ENCODE results near the gene RAB38.
A peak's percentile ranks its signal among the peaks of the same experiment; 100 is the strongest.

The RAB38 gene

DNA sequence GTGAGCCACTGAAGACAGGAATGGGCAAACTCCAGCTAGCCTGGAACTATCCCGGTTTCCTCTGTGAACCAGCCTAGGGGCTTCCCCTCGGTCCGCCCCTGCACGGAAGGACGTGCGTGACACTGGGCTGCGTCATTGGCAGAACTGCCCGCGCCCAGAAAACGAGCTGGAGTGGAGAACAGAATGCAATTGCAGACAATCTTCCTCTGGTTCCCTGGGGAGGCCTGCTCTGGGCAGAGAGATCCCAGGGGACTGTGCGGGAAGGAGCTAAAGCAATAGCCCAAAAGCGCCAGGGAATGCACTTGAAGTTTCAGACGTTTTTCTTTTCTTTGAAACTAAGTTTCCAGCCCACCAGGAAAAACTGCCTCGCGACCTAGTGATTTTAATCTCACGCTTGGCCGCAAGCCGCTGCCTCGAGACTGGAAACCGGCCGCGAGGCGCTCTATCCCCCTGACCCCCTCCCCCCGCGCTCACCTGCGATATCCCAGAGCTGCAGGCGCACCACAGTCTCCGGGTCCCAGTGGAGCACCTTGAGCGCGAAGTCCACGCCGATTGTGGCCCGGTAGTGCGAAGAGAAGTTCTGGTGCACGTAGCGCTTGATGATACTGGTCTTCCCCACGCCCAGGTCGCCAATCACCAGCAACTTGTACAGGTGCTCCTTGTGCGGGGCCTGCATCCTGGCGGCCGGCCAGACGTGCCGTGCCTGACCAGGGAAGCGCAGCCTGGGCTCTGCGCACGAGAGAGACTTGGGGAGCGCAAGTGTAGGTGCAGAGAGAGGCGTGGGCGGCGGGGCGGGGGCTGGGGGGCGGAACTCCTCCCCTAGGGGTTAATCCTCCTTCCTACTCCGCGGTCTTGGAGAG, at the start of gene RAB38:
Gene RAB38, minus strand, starts transcription at position 735 of the 860 bp plus-strand sequence. Its CDS starts 59 bp downstream, at position 676.
- DNase-seq = peak; percentile 75 to 79

- no peak for DNase-seq
Observed at GRCh38 chr11:88213406-88213805, 38.2 kb upstream of the RAB38 start.

GRCh38 chr11:88212300-88212699, 37.1 kb upstream of the RAB38 start:
- no peak for DNase-seq

GRCh38 chr11:88208745-88209144, 33.5 kb upstream of the RAB38 start:
- DNase-seq = no peak

GRCh38 chr11:88206751-88207150, 31.5 kb upstream of the RAB38 start:
- no peak for DNase-seq

- DNase-seq = no peak
Observed at GRCh38 chr11:88204353-88204752, 29.1 kb upstream of the RAB38 start.

DNA sequence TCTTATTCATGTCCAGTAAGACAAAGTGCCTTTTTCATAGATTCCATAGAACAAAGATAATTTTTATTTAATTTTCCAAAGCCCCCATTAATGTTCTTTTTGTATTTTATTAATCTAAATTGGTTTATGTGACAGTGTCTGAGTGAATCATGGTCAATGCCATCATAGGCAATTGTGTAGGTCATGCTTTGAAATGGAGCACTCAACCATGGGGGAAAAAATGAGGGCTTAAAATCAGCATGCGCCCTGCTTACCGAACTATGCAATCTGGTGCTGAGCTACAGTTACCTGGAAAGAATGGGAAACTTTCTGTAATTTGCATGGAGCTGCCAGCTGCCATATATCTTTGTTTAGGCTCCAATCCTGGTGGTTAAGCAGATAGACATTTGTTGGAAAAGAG, 28.4 kb upstream of the RAB38 start:
- DNase-seq = no peak

DNA sequence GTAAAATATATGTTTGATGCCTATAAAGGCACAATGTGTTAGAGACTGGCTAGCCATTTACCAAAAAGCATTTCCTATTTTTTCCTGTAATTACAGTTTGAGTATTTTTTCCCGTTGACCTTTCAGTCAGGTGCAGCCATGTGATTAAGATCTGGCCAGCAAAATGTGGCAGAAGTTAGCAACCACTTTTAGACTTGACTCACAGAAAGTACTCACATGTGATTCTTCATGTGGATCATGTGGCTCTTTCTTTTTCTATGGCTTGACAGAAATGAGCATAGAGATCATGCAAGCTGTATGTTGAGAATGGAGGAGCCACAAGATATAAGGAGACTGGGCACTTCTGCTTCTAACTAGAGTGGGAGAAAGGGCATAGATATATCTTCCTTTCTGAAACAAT, 27.3 kb upstream of the RAB38 start:
- no peak for DNase-seq

DNA sequence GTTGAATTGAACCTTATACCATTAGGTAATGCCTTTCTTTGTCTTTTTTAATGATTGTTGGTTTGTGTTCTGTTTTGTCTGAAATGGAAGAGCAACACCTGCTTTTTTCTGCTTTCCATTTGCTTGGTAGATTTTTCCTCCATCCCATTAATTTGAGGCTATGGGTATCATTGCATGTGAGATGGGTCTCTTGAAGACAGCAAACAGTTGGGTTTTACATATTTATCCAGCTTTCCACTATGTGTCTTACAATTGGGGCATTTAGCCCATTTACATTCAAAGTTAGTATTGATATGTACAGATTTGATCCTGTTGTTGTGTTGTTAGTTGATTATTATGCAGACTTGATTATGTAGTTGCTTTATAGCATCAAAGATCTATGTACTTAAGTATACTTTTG, 21.1 kb upstream of the RAB38 start:
- no peak for DNase-seq

DNA sequence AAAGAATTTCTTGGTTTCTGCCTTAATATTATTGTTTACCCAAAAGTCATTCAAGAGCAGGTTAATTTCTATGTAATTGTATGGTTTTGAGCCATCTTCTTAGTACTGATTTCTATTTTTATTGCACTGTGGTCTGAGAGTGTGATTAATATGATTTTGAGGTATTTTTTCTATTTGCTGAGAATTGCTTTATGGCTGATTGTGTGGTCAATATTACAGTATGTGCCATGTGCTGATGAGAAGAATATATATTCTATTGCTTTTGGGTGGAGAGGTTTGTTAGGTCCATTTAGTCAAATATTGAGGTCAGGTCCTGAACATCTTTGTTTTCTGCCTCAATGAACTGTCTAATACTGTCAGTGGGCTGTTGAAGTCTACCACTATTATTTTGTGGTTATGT, 20.7 kb upstream of the RAB38 start:
- no peak for DNase-seq

GRCh38 chr11:88194990-88195389, 19.7 kb upstream of the RAB38 start:
- no peak for DNase-seq

- no peak for DNase-seq
Observed at GRCh38 chr11:88193278-88193677, 18.0 kb upstream of the RAB38 start.

GRCh38 chr11:88188932-88189253, 13.7 kb upstream of the RAB38 start:
- DNase-seq = no peak

- no peak for DNase-seq
Observed at GRCh38 chr11:88188251-88188931, 13.1 kb upstream of the RAB38 start.

- DNase-seq = no peak
Observed at GRCh38 chr11:88183233-88183632, 8.0 kb upstream of the RAB38 start.

GRCh38 chr11:88181776-88182175, 6.5 kb upstream of the RAB38 start:
- DNase-seq = no peak

DNA sequence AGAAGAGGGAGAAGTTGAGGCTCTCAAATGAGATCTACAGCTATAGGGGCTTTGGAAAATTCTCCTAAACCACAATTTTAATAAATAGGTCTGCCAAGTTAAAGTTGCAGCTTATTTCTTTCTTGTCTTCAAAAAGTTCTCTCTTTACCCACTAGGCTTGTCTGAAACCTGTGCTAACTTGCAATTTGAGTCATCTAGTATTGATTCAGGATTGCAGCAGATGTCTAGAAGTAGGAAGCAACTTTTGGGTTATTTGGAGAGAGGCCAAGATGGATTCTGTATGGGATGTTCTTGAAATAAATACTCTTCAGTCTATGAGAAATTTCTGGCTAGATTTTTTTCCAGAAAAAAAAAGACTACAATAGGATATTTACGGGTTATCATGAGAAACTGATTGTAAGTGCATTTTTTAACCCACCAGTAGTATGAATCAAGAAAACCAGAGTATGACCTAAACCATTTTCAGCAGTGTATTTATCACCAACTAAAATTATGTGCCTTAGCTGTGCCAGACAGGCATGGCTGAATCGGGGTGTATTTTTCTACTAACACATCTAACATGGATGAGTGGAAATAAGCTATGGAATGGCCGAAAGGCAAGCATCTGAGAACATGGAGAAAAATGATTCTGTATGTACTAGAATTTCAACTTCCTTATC, 4.9 kb upstream of the RAB38 start:
- DNase-seq = no peak

- peak; percentile 47 to 55 for DNase-seq
Observed at GRCh38 chr11:88179141-88179540, 3.9 kb upstream of the RAB38 start.

DNA sequence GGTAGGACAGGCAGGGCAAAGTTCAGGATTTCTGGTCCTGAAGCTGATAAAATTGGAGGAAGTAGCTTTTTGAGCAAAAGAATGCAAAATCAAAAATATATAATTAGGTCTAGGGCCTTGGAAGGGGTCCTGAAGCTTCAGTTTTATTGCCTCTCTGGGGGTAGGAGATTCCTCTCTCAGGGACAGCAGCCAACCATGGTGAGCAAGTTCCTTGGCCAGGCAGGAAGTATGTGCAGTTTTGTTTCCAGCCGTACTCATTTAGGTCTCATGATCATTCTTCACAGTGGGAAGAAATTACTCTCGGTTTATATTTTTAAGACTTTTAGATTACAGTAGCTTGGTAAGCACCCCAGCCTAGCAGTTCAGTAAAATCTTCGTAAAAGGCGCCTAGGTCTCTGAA, 2.9 kb upstream of the RAB38 start:
- DNase-seq = no peak

GRCh38 chr11:88175569-88176075, 379 bp upstream of the RAB38 start:
- DNase-seq = no peak

DNA sequence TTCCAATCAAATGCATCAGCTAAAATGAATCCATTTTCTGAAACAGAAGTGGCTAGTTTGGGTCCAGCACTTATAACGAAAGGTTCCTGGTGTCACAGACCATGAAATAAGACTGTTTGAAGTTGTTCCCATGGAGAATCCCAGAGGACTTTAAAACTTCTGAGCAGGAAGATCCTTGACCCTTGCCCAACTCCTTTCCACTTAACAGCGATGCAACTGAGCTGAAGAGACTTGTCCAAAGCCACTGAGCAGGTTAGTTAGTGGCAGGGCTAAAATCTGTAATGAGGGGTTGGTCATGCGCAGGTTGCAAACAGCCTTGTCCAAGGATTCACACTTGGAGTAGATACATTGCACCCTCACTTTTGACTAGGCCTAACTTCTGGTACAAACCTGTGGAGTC, 1.3 kb downstream of the RAB38 start:
- no peak for DNase-seq

DNA sequence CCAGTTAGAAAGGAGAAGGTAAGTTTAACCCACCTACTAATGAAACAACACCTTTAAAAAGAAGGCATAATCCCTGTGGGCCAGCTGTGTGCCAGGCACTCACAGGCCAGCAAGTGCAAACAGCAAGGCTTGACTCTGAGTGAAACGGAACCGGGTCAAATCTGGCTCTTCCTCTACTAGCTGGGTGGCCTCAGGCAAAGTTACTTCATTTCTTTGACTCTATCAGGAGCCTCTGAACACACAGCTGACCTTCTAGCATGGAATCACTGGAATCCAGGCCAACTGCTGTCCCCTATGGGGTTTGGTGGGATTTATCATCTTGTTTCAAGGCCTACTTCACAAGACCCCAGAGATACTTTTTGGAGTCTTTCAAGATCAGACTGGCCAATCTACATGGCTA, 3.3 kb downstream of the RAB38 start:
- DNase-seq = no peak

DNA sequence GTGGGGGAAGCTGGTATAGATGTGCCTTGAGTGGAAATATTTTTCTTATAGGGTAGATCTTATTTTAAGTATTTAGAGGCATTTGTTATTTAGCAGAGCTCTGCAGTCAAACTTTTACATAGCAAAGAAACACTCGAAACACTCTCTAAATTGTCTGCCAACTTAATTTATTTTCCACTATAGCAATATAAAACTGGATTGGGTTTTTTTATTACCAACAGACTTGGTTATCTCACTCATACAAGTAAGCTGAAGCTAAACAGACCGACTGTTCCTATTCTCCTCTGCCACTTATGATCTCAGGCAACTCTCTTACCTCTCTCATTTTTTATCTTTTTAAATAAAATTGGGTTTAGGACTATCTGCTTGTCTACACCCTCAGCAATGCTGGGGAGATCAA, 4.6 kb downstream of the RAB38 start:
- DNase-seq = no peak

- no peak for DNase-seq
Observed at GRCh38 chr11:88169881-88170280, 5.4 kb downstream of the RAB38 start.
